ENCODE measurements around the gene STC2. TPM values are rescaled to one million over a fixed set of nuclear protein-coding genes. Genes with fewer than 3 reads are reported as not detected.

STC2 gene, protein sequence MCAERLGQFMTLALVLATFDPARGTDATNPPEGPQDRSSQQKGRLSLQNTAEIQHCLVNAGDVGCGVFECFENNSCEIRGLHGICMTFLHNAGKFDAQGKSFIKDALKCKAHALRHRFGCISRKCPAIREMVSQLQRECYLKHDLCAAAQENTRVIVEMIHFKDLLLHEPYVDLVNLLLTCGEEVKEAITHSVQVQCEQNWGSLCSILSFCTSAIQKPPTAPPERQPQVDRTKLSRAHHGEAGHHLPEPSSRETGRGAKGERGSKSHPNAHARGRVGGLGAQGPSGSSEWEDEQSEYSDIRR
- total RNA-seq = 1.9 TPM

DNA sequence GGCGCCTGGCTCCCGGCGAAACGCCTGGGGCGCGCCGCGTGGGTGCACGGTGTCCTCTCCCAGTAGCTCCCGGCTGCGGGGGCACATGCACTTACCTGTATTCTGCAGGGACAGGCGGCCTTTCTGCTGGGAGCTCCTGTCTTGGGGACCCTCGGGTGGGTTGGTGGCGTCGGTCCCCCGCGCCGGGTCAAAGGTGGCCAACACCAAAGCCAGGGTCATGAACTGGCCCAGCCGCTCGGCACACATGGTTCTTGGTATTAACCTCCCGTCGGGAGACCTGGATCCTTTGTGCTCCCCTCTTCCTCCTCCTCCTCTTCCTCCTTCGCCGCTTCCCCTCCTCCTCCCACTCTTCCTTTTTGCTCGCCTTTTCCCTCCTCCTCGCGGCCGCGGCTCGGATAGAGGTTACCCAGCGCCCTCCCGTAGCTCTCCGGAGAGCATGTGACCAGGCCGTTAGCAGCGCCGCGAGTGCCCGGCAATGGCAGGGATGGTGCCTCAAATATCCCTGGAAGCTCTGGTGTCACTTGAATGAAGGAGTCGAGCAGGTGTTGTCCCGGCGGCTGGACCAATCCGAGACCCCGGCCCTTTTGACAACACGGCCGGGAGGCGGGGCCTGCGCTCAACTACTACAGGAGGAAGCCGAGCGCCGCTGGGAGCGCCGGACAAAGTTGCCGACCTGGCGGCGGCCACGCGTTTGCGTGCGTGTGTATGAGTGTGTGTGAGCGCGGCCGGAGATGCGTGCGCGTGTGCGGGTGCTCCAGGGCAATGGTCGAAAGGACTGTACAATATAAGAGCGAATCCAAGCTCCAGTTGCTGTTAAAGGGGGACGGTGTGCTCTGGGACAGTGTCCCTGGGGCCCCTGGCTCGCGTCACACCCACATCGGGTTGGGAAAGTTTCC, at the start of gene STC2:
Gene STC2, minus strand, starts transcription at position 467 of the 896 bp plus-strand sequence. Its CDS starts 221 bp downstream, at position 246.

Small RNA genes within 50 kb of the gene (small RNA-seq; reads per million reads assigned to genes)
- gene MIR8056 (ENCODE audit: low replicate concordance) (not detected), gene RNA5SP200 (ENCODE audit: low replicate concordance) (not detected), gene RNU6-500P (ENCODE audit: low replicate concordance) (not detected)

Other genes with a start within 250 kb of the STC2 start
- gene BNIP1, start 183.9 kb downstream of the STC2 start, total RNA-seq = 13.8 TPM
- not detected for gene NKX2-5, start 93.2 kb downstream of the STC2 start, total RNA-seq